ENCODE data around the gene SV2A.
A peak's percentile ranks its signal among the peaks of the same experiment; 100 is the strongest.
"Not testable (repeated sequence)": the region's sequence is repeated elsewhere in the genome, so short reads cannot be mapped to it uniquely, and the experiment has no call there.

Gene SV2A

GRCh38 chr1:149917571-149918144 is at the start of gene SV2A:
Gene SV2A (minus strand): TSS chr1:149917844. CDS start chr1:149913840, 4,004 bp downstream.
- DNase-seq = peak; percentile 85

- DNase-seq = no peak
Observed at GRCh38 chr1:149967041-149967440, 49.4 kb upstream of the SV2A start.

DNA sequence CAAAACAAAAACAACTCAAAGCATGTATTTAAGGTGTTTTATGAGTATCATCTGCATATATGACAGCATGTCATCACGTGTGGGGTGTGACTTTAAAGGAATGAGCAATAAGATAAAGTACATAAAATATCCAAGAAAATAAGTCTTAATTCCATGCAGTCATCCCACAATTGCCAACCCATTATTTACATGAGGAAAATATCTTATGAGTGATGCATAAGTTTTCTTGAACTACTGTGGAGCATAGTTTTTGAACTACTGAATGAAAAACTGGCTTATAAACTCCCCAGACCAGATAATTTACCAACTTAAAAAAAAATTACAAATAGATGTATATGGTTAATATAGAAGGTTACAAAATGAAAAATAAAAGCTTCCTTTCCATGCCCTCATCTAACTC is 48.8 kb upstream of the SV2A start:
- DNase-seq = no peak

DNA sequence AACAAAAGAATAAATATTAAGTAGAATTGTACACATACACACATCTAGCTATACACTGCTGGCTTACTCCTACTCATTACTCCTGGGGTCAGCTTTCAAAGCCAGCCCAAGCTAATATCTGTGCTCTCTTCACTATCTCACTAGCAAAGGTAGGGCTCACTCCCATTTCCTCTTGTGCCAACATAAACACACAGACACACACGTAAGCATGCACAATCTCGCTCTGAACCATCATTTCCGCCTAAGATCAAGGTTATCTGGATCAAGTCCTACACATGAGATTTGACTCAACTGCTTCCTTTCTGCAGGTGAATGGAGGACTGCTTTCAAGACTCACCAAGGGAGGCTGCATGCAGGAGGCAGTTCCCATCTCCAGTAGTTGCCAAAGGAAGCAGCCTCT is 47.8 kb upstream of the SV2A start:
- DNase-seq = no peak

- DNase-seq = no peak
Observed at GRCh38 chr1:149963358-149963757, 45.7 kb upstream of the SV2A start.

DNA sequence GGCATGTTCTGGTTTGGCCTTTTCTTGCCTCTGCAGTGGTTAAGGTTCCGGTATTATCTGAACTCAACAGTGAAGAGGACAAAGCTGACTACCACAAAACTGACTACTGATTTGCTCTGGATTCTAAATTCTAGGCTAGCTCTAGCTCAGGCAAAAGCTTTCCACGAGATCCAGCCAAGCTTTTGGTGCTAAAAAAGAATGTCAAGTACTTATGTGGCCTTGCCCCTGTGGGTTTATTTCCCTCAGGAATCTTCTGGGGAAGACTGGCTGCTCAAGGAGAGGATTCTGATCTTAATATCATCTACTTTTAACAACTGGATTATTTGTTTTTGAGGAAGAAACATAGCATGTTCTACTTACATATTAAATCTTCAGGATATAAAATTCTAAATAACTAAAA is 45.1 kb upstream of the SV2A start:
- DNase-seq = no peak

GRCh38 chr1:149962039-149962647 is 44.5 kb upstream of the SV2A start:
- peak; percentile 58 for DNase-seq

GRCh38 chr1:149957548-149957947 is 39.9 kb upstream of the SV2A start:
- not testable (repeated sequence) for DNase-seq

DNA sequence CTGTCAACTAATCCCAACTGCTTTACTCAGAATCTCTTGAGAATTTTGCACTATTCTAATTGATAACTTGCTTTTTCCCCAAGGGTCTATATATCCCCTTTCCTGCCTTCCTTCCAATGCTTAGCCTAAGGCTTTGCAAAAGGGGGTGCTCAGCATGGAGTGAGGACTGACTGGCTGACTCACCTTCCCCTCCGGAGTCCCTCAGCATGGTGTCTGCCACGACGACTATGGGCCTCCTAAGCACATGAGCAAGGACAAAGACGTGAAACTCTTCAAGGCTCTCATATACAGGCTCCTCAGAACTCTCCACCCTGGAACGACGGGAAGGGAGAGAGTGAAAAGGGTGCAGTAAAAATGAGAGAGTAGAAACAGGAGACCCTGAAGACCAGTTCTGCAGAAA is 32.3 kb upstream of the SV2A start:
- no peak for DNase-seq

GRCh38 chr1:149945206-149945605 is 27.6 kb upstream of the SV2A start:
- DNase-seq = no peak

- no peak for DNase-seq
Observed at GRCh38 chr1:149942885-149943284, 25.2 kb upstream of the SV2A start.

GRCh38 chr1:149942207-149942606 is 24.6 kb upstream of the SV2A start:
- peak; percentile 3 for DNase-seq

- no peak for DNase-seq
Observed at GRCh38 chr1:149940427-149940826, 22.8 kb upstream of the SV2A start.

DNA sequence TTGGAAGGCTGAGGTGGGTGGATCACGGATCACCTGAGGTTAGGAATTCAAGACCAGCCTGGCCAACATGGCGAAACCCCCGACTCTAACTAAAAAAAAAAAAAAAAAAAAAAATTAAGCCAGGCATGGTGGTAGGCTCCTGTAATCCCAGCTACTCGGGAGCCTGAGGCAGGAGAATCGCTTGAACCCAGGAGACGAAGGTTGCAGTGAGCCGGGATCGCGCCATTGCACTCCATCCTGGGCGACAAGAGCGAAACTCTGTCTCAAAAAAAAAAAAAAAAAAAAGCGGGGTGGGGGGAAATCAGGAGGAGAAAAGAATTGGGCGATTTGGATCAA is 21.0 kb upstream of the SV2A start:
- not testable (repeated sequence) for DNase-seq

DNA sequence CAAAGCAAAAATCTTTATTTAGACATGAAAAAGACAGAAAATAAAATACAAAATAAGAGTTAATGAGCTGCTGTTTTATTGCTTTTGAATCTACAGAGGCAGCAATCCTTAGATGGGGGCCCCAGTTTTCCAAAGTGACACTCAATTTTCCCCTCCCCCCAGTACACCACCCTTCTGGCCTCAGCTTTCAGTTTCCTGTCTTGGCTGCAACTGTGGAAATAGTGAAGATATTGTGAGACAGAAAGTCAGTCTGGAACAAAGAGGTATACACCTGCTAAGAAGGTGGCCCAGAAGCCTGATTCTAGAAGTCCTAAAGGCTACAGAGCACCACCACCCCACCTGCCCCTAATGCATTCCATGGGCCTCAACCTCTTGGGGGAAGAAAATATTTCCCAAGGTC is 20.1 kb upstream of the SV2A start:
- no peak for DNase-seq

GRCh38 chr1:149936992-149937705 is 19.5 kb upstream of the SV2A start:
- peak; percentile 19 for DNase-seq

DNA sequence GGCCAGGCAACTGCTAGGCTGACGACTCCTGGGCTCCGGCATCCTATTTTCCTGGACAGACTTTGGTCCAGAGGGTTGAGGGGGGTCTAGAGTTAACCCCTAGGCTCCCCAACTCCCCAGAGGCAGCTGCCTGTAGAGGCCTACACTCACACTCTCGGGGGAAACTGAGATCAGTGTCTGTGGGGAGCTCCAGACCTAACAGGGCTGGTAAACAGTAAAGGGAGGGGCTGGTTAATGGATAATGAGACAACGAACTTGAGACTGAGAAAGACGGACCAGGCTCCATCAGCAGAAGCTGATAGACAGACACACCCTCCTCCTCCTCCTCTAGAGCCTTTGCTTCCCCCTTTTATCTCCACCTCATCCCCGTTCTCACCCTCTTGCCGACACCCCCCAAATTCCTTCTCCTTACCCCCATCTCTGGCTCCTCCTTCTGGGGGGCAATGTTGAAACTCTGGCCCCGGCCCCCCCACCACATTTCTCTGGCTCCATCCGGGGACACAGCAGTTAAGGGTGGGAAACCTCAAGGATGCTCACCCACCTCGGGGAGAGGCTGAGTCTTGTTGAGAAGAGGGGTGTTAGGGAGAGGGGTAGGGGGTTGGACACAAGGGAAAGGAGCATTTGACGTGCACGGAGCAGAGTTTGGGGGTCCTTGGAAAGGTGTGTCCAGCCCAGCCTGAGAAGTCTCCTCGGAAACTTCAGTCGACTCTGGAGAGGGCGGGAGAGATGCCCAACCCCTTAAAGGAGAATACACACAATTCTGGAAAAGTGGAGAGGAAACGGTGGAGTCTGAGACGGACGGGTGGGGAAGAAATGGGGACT is 18.7 kb upstream of the SV2A start, which contains the start of gene MTMR11:
Gene MTMR11, minus strand, starts transcription at position 710 of the 822 bp plus-strand sequence. Its CDS starts 232 bp downstream, at position 478.
- DNase-seq = no peak

DNA sequence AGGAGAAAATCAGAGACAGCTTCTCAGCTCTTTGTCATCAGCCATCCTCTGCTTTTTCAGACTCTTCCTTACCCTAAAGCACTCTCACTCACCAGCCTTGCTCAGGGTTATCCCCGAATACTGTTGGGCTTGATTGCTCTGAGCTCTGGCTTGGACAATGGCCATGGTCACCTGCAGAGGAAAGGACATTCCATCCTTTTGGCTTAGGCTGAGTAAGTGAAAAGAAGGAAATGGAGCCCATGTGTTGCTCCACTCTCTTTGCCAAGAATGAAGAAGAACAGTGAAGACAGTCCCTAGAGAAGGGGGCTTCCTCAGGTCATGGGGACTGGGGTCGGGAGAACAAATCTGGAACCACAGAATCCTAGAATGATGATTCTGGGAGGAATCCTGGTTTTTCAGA is 16.7 kb upstream of the SV2A start:
- DNase-seq = no peak

DNA sequence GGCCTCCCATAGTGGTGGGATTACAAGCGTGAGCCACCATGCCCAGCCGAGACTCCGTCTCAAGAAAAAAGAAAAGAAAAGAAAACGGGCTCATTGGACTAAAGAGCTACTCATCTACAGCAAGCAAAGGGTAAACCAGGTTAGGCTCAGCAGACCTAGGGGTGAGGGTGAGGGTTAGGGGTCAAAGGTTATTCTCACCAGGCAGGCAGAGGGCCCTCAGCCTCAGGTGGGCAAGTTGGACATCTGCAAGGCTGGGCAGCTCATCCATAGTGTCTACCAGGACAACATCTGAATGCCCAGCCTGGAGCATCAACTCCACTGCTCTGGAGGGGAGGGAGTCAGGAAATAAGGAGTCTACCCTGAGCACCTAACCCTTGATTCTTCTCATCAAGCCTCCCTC is 15.6 kb upstream of the SV2A start:
- no peak for DNase-seq

DNA sequence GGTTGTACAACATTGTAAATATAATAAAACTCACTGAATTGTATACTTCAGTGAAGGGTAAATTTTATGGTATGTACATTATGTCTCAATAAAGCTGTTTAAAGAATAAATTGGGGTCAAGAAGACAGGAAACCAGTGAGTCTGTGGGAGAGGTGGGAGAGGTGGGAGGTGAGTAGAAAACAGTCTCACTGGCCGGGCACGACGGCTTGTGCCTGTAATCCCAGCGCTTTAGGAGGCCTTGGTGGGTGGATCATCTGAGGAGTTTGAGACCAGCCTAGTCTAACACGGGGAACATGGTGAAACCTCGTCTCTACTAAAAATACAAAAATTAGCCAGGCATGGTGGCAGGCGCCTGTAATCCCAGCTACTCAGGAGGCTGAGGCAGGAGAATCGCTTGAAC is 14.8 kb upstream of the SV2A start:
- DNase-seq = no peak

- no peak for DNase-seq
Observed at GRCh38 chr1:149931212-149931790, 13.7 kb upstream of the SV2A start.

DNA sequence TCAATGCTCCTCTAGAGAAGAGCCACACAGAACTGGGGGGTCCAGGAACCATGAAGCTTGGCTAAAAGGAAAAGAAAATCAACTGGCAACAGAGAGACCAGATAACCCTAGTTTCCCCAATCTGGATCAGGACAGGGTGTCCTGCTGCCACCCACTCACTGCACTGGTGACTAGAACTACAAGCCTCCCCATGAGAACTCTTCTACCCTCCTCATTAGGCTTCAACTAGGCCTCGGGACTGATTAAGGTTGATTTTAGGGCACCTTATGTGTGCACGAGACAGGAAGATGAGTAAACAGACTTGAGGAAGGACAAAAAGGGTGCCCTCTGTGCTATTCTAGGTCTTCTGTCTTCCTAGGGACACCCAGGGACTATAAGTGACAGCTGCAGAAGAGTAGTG is 12.2 kb upstream of the SV2A start:
- no peak for DNase-seq

GRCh38 chr1:149928401-149928724 is 10.7 kb upstream of the SV2A start:
- DNase-seq = no peak

Measured in NCI-H146 (cell line).